Fibroblast of skin of back (primary cell): ENCODE results near the gene MRPL52.

ENCODE experiments used
- DNase-seq: peaks from one replicate; pipeline ENCODE4 v3.0.0-alpha.2; 2013

Gene MRPL52

DNA sequence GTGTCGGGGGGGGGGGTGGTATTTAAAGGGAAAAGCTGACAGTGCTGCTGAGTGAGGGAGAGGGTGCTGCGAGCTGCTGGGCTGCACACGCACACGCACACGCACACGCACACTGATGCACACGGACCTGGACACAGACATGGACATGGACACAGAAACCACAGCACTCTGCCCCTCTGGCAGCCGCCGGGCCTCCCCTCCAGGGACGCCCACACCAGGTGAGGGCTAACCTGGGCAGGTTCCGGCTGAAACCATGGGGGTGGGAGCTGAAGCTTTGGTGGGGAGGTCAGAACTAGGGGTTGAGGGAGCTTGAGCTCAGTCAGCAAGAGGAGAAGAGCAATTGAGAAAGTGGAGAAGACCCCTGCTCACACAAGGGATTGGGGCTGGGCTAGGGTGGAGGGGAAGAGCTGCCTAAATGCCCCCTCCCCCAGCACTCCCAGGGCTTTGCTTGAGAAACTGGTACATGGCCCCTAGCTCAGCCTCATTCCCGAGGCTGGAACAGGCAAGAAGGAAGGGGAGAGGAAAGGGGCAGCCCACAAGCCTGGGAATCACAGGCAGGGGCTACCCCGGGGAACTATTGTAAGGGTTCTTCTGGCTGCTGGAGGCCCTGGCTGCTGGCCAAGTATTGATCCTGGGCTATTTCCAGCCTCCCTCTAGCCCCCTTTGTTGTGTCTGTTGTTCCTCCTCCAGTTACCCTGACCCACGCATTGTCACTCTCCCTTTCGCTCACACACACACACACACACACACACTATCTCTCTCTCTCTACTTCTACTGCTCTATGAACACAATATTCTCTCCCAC is 53.7 kb downstream of the MRPL52 start, which contains the start of gene REM2:
Gene REM2, plus strand, starts transcription at position 50 of the 804 bp plus-strand sequence. Its CDS starts 66 bp downstream, at position 116.
- no peak for DNase-seq

GRCh38 chr14:22884076-22884737 is 54.5 kb downstream of the MRPL52 start:
- no peak for DNase-seq
